ENCODE measurements around the gene ADAMTS4.

ADAMTS4 gene

GRCh38 chr1:161235957-161236775 lies 37.3 kb upstream of the ADAMTS4 start:
- Mint-ChIP-seq H3K27ac (no peak overlapping the region), H3K4me3 (no peak overlapping the region), H3K36me3 (ENCODE audit: low read depth) (no peaks in the 10 kb centered on the region), H3K4me1 (no peaks in the 10 kb centered on the region), H3K9me3 (no peaks in the 10 kb centered on the region), H3K27me3 (ENCODE audit: low read depth) (no peaks in the 10 kb centered on the region)
- TF ChIP-seq CTCF (IDR thresholded peaks at IDR 0.05; ENCODE audit: unreplicated experiment in 3 of 3), result no peak

GRCh38 chr1:161233102-161233501 lies 34.2 kb upstream of the ADAMTS4 start:
- Mint-ChIP-seq H3K27me3 (ENCODE audit: low read depth) (no peaks in the 10 kb centered on the region), H3K9me3 (no peaks in the 10 kb centered on the region), H3K27ac (no peak overlapping the region), H3K4me3 (no peak overlapping the region), H3K4me1 (no peaks in the 10 kb centered on the region), H3K36me3 (ENCODE audit: low read depth) (peaks cover 7% of the 10 kb centered on the region)
- TF ChIP-seq CTCF (IDR thresholded peaks at IDR 0.05; ENCODE audit: unreplicated experiment in 3 of 3), result no peak

- Mint-ChIP-seq H3K4me3 (no peak overlapping the region), H3K36me3 (ENCODE audit: low read depth) (peaks cover 10% of the 10 kb centered on the region), H3K27me3 (ENCODE audit: low read depth) (no peaks in the 10 kb centered on the region), H3K9me3 (no peaks in the 10 kb centered on the region), H3K4me1 (peaks cover 18% of the 10 kb centered on the region), H3K27ac (no peak overlapping the region)
- TF ChIP-seq CTCF (IDR thresholded peaks at IDR 0.05; ENCODE audit: unreplicated experiment in 3 of 3), result no peak
Measured at GRCh38 chr1:161230762-161231161, 31.9 kb upstream of the ADAMTS4 start.

GRCh38 chr1:161229896-161230295 lies 31.0 kb upstream of the ADAMTS4 start:
- H3K4me3 Mint-ChIP-seq, result no peak overlapping the region
- TF ChIP-seq CTCF (IDR thresholded peaks at IDR 0.05; ENCODE audit: unreplicated experiment in 3 of 3), result no peak

GRCh38 chr1:161228032-161228431 lies 29.2 kb upstream of the ADAMTS4 start:
- H3K4me1 Mint-ChIP-seq, result peaks cover 24% of the 10 kb centered on the region
- no peak for TF ChIP-seq CTCF (IDR thresholded peaks at IDR 0.05; ENCODE audit: unreplicated experiment in 3 of 3)
- peaks cover 10% of the 10 kb centered on the region for H3K36me3 Mint-ChIP-seq (ENCODE audit: low read depth)
- H3K27ac Mint-ChIP-seq, result no peak overlapping the region
- peaks cover 4% of the 10 kb centered on the region for H3K27me3 Mint-ChIP-seq (ENCODE audit: low read depth)
- no peaks in the 10 kb centered on the region for H3K9me3 Mint-ChIP-seq
- peak overlapping the region; percentile 12 to 94 (median 58) for H3K4me3 Mint-ChIP-seq

More at GRCh38 chr1:161229896-161230295, 31.0 kb upstream of the ADAMTS4 start:
- H3K27me3 Mint-ChIP-seq (ENCODE audit: low read depth), result no peaks in the 10 kb centered on the region
- peaks cover 10% of the 10 kb centered on the region for H3K36me3 Mint-ChIP-seq (ENCODE audit: low read depth)
- H3K27ac Mint-ChIP-seq, result no peak overlapping the region
- no peaks in the 10 kb centered on the region for H3K9me3 Mint-ChIP-seq
- H3K4me1 Mint-ChIP-seq, result peaks cover 24% of the 10 kb centered on the region
